Activated naive CD4-positive, alpha-beta T cell treated with anti-CD3 and anti-CD28 coated beads, Interleukin-2, amount 50 U/mL, for 16 hours (primary cell): ENCODE results near the gene STX11.
A peak's percentile ranks its signal among the peaks of the same experiment; 100 is the strongest.
"Not testable (repeated sequence)": the region's sequence is repeated elsewhere in the genome, so short reads cannot be mapped to it uniquely, and the experiment has no call there.

ENCODE experiments used
- DNase-seq: peaks from one replicate; pipeline ENCODE4 v3.0.0-alpha.2; 2020

The STX11 gene

DNA sequence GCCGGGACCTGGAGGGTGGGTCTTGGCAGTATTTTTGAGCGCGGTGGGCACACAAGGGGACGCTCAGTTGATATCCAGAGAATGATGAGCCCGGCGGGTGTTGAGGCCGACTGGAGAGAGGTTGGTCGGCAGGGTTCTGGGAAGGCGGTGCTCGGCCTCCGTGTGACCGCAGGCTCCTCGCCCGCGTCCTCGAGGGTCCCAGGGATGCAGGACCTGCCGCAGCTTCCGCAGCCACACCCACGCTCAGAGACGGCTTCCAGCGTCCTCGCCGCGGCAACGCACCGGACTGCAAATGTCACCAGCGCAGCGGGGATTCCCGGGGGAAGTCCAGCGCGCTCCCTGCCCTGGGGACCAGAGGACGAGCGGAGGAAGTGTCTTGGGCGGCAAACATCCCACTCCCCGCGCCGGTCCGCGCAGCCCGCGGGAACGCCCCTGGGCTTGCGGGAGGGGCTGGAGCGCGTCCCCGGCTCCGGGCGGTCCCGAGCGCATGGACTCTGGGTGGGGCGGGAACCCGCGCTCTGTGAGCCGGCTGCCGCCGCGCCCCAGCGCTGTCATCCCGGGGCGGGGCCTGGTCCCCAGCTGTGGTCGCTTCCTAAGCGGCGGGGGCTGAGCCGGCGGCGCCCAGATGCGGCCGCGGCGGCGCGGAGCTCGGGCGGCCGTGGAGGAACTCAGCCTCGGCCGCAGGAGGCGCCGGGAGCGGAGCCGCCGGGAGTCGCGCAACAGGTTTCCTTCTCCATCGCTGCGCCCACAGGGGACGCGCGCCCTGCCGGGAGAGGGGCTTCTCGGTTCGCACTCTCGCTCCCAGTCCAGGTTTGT, at the start of gene STX11:
TSS of gene STX11 (plus strand) at position 624 of the 816 bp plus-strand sequence. CDS start 36,111 bp downstream, outside the sequence.
- DNase-seq = peak; percentile 84

DNA sequence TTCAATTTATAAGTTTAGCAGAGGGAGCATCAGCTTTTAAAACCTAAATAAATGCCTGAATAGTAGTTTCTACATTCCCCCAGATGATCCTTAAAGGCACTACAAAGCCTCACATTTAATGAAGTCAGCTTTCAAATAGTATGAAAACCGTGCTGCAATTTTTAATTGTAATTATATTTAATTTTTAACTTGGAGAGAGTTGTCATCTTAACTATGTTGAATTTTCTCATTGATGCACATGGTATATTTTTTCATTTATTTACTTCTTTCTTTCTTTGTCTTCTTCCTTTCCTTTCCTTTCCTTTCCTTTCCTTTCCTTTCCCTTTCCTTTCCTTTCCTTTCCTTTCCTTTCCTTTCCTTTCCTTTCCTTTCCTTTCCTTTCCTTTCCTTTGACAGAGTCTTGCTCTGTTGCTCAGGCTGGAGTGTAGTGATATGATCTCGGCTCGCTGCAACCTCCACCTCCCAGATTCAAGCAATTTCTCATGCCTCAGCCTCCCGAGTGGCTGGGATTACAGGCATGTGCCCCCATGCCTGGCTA, 47.2 kb upstream of the STX11 start:
- DNase-seq = no peak

DNA sequence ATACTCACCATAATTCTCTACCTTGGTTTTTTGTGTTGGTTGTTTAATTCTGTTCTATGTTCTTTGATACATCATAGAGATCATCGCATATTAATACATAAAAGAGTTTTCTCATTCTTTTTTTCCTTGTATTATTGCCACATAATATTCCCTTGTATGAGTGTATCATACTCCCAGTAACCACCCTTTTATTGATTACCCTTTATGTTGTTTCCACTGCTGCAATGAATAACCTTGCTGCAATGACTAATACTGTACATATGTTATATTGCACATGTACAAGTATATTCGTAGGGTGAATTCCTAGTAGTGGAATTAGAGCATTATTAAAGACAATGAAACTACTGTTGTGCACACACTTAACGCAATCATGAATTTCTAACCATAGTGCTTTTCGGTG, 45.8 kb upstream of the STX11 start:
- DNase-seq = no peak

DNA sequence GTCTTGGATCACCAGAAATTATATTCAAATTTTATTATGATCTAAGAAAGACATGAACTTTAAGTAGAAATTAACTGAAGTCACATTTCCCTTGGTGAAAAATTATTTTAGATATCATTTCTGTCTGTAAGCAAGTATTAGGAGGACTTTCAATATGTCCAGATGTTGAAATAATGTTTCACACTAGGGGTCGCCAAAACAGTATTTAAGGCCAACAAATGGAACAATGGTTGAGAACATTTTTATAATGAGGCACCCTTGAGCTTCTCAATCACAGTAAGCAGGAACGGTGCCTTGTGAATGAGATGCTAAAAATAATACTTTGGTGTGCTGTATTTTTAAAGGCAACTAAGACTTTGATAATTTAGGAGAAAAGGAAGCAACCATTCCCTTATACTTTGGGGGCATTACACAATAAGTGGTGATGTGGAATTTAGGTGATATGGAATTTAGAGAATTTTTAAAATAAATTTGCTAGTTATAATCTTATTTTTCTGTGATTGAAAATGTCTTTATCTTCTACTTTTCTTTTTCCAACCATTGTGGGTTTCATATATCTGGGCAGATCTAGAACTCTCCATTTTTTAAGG, 45.3 kb upstream of the STX11 start:
- no peak for DNase-seq

DNA sequence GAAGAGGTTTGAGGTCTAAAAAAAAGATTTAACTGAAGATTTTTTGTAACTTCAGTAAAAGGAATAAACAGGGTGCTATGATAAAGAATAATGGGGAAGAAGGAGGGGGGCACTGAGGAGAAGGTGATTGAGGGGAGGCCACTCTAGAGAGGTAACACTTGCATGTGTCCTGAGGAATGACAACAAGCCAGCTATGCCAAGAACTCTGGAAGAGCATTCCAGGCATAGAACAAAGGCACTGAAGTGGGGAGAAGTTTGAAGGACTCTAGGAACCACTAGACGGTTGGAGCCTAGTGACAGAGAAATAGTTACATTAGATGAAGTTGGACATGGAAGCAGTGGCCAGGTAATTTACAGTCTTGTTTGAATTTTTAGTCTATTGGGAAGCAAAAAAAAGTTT, 44.1 kb upstream of the STX11 start:
- no peak for DNase-seq

DNA sequence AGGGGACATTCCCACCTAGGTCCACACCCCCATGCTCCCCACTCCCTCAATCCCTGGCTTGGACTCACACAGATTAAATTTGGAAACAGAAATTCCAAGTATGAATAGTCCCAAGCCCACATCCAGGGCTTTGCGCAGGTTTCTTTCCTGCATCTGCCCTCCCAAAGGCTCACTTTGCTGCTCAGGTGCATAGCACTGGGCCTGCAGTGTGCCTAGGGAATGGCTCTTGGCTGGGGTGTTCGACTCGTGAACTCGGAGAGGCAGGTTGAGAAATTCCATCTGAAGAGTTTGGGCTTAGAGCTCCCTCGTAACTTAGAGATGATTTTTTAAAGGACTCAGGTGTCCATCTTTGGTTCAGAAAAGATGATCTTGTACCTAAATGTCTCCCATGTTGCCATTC, 40.1 kb upstream of the STX11 start:
- no peak for DNase-seq

DNA sequence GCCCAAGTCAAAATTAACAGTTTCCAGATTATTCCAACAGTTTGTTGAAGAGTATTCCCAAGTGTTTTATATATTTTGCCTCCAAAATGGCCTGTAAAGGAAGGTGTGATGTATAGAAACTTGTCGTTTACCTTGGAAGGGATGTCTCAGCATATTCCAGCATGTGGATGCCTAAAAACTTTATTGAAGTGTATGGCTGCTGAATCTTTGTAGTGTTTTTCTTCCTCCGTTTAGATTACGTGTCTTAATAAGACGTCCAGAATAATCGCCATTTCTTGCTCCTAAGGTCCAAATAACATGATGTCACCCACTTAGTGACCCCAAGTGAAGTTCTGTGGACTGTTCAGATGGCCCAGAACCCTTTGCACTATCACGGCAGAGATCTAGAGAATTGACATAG, 37.0 kb upstream of the STX11 start:
- DNase-seq = no peak

DNA sequence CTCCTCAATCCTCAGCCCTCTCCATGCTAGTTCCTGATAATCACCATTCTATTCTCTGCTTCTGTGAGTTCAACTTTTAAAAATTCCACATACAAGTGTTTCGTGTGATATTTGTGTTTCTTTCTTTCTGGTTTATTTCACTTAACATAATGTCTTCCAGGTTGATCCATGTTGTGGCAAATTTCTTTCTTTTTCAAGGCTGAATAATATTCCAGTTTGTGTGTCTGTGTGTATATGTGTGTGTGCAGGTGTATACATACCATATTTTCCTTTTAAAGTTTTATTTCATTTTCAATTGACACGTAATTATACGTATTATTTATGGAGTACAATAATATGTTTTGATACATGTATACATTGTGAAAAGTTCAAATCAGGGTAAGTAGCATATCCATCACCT, 35.1 kb upstream of the STX11 start:
- DNase-seq = no peak

DNA sequence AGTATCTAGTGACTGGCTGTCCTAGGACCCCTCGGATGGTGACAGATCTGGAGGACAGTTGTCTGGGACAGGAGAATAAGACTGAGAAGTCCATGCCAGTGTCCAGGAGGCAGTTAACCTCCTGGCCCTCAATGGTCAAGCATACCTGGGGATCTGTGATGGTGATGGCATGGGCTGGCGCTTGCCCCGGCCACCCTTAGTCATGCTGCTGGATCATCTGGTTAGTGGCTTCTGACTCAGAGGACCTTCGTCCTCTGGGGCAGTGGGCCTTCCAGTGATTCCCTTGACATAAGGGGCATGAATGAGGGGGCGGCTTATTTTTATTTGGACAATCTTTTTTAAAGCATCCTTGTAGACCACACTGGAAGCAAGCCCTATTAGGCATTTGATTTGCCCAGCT, 30.9 kb upstream of the STX11 start:
- DNase-seq = no peak

DNA sequence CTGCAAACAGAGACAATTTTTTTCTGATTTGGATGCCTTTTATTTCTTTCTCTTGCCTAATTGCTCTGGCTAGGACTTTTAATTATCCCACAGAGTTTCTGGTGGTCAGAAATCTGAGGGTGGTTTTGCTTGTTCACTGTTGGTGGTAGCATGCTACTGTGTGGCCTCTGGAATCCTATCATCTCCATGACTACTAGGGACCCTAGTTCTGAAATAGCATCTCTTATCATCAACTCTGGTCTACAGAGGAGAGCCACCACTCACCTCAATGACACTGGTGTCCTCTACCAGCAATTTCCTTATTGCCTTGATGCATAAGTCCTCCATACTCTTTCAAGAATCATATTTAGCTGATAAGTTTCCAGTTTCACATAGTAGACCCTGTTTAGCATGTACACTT, 27.5 kb upstream of the STX11 start:
- no peak for DNase-seq

DNA sequence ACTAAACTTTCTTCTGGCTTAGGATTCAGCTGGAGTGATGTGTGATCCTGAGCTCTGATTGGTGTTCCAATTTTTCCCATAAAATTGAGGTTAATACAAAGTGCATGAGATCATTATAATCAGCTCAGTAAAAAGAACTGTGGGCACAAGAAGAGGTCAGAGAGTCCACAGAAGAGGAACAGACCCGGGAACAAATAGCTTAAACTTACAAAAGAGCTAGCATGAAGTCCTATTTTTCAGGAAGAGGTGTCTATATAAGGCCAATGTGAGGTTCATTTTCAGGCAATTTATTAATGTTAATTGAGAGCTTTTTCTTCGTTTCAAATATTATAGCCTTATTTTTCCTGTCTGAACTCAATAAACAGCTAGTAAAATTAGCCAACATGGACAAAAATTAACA, 26.9 kb upstream of the STX11 start:
- DNase-seq = no peak

DNA sequence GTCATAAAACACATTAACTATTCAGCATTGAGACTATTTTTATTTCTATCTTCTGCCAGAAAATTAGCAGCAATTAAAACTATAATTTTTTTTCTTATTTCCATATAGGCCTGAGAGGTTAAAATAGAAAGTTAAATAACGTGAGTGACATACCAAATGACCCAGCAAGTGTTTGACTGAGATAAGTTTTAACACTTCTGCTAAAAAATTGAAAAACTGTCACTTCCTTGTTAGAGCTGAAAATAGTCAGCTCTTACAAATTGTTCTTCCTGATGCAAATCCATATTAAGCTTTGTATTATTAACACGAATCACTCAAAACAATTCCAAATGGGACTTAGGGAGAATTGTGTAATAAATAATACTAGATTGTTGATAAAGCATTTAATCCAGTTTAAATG, 26.5 kb upstream of the STX11 start:
- no peak for DNase-seq

DNA sequence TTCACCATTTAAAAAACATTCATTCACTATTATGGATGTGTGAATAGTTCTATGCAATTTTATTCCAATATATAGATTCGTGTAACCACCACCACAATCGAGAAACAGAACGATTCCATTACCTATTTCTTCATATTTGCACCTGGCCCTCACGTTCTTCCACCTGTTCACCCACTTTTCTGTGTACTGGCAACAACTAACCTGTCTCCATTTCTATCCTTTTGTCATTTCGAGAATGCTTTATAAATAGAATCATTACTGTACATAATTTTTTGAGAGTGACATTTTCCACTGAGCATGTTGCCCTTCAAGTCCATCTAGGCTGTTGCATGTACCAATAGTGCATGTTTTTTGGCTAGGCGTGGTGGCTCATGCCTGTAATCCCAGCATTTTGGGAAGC, 23.2 kb upstream of the STX11 start:
- no peak for DNase-seq

DNA sequence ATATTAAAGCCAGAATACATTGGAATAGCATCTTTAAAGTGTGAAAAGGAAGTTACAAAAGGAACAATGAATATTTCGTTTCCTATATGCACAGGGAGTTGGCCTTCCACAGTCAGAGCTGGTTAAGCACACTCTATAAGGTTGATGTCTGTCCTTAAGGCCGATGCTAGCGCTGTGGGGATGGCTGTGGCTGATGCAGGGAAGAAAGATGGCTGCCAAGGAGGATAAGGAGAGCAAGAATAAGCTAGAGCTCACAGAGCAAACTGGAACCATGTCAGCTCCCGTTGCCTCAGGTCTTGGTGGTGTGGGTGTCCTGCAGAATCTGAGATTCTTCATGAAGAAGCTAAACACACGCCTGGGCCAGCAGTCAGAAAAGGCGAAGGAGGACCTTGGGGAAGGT, 20.8 kb upstream of the STX11 start:
- no peak for DNase-seq

DNA sequence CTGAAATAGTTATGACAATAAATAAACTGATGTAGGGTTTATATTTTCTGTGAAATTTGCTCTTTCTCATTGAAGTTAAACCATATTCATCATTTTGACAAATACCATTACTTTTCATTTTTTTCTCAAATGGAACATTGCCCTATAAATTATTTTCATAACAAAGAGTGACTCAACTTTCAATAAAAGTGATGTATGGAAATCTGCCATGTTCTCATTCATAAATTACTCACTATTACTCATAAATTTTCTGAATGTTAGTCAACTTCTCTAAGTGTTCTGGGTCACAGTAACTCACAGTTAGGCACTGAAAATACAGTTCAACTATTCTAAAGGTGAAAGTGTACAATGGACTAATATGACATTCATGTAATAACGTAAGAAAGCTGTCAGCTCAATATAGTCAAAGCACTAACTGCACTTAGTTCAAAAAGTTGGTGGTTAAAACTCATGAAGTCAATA, 19.0 kb upstream of the STX11 start:
- DNase-seq = no peak

DNA sequence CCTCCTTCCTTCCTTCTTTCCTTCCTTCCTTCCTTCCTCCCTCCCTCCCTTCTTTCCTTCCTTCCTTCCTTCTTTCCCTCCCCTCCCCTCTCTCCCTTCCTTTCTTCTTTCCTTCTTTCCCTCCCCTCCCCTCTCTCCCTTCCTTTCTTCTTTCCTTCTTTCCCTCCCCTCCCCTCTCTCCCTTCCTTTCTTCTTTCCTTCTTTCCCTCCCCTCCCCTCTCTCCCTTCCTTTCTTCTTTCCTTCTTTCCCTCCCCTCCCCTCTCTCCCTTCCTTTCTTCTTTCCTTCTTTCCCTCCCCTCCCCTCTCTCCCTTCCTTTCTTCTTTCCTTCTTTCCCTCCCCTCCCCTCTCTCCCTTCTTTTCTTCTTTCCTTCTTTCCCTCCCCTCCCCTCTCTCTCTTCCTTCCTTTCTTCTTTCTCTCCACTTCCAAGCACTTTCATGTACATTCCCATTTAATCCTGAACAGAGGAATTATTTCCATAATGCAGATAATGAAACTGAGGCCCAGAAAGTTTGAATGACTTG, 18.1 kb upstream of the STX11 start:
- DNase-seq = not testable (repeated sequence)

DNA sequence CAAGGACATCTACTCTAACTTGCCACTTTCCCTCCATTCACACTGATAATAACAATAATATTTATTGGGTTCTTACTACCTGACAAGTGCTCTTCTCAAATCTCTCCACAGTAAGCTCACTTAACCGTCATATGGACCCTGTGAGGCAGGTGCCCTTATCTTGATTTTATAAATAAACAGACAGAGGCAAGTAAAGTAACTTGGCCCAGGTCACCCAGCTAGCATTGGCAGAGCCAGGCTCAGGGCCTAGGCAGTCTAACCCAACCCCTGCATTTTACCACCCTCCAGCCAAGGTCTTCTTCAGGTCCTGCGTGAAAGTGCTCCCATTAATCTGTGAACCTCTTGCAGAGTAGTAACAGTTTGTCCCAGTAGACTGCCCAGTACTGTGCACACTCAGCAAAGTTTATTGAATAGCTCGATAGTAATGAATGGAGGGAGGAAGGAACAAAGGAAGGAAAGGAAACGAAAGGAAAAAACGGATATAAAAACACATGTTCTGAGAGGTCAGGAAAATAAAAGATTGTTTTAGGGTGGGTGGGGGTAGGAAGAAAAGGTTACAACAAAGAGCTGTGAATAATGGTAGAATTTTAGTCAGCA, 17.0 kb upstream of the STX11 start:
- DNase-seq = no peak

DNA sequence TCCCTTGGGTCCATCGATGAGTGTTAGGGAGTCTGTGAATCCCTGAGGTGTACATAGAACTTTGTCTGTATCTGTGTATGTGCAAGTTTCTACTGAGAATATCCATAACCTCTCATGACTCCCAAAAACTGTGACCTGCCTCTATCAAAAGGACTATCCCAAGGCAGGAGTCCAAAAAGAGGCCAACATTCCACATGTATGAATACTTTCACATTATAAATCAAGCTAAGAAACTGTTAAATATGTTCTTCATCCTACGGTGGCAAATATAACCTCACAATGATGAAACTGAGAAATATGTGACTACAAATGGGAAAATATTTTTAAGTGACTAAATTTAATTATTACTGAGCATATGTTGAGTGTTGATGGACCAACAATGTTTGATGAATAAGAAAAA, 16.1 kb upstream of the STX11 start:
- no peak for DNase-seq

DNA sequence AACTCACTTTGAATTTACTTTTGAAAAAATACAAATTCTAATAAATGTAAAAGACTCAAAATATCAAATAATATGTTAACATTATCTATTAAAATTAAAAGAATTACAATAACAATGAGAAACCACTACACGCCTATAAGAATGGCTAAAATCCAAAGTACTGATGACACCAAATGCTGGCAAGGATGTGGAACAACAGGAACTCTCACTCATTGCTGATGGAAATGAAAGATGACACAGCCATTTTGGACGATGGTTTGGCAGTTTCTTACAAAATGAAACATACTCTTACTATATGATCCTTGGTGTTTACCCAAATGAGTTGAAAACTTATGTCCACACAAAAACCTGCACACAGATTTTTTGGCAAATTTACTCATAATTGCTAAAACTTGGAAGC, 15.6 kb upstream of the STX11 start:
- no peak for DNase-seq

DNA sequence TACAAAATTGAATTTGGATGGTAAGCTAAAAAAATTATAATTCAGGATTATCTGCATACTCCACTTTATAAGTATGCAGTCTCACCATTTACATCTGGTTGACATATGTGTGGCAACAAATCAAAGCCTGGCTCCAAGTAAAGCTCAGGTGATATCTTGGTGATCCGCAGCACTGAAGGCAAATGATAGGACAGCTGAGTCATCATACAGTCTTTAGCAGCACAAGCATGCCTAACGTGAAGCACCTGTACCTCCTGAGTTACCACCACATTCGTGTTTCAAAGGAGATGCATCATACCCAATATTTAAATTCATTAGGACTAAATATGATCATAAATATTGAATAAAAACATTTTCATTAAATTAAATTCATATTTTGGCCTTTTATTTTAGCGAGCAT, 11.8 kb upstream of the STX11 start:
- no peak for DNase-seq

DNA sequence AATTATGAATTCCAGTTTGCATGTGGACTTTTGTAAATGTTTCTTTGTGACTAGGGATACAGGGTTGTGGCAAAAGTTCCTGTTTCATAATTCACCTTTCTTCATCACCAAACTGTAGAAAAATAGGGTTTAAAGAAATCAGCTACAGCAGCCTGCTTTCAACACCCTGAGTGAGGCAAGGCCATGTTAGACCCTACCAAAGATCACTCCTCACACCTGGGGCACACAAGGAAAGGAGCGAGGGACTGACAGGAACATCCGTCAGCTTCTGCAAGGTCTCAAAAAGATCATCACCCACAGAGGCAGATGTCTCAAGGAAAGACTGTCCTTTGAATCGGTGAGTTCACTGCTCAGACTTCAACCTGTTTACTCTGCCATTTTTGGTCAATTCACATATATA, 10.5 kb upstream of the STX11 start:
- DNase-seq = no peak

DNA sequence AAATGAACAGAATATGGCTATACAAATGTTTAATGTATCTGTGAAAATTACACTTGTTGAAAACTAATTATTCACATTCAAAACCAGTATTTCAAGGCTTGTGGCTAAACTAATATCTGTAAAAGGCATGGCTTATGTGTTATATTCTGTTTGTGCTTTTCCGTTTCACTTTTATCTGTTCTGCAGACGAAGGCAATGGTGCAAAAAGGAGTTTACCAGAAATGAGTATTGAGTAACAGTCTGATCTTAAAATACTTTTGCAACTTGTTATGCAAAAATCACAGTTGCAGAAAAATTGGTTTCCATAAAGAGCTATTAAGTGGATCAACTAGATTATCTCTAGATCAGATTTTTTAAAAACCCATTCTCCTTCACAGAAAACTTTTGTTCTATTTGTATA, 9.4 kb upstream of the STX11 start:
- no peak for DNase-seq

DNA sequence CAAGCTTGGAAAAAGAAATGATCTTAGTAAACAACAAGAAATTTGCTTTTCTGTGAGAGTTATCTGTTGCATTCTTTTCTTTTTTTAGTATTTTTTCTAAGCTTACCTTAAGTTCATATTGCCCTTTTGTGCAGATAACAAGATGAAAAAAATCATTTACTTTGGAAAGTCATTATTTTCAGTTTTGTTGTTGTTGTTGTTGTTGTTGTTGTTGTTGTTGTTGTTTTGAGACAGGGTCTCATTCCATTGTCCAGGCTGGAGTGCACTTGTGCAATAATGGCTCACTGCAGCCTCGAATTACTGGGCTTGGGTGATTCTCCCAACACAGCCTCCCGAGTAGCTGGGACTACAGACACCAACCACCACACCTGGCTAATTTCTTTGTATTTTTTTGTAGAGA, 8.8 kb upstream of the STX11 start:
- DNase-seq = no peak

DNA sequence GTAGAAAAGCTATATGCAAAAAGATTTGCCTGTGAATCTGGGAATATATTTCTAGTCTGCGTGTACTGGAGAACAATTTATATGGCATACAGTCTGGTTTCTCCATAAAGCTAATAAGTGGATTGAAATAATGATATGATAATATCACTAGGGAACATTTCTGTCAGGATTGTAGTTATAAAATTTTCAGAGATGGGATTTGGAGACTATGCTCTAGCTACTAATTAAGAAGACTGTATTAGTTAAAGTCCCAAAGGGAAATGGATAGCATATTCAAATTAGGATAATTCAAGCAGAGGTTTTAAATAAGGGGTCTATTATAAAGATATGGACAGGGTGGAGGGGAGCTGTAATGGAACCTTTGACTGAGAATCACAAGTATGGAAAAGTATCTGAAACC, 7.2 kb upstream of the STX11 start:
- DNase-seq = no peak
